Fibroblast of the aortic adventitia (primary cell): ENCODE measurements around the gene WDR70. TPM values are rescaled to one million over a fixed set of nuclear protein-coding genes. Genes with fewer than 3 reads are reported as not detected.

Source experiments
- DNase-seq: peaks from one replicate; pipeline ENCODE4 v3.0.0-alpha.2; 2010; ENCODE audit warnings: low read depth
- H3K4me3 ChIP-seq: 2 replicates; pipeline ENCODE4 v1.5.1; 2011; ENCODE audit warnings: low read depth, mild to moderate bottlenecking, control low read depth, low read length, moderate library complexity
- CTCF ChIP-seq: IDR thresholded peaks from 2 replicates; pipeline ENCODE4 v1.5.1; 2011; ENCODE audit warnings: mild to moderate bottlenecking, low read length, control low read depth, inconsistent platforms; ENCODE audit not compliant: insufficient read depth
- total RNA-seq: library from RNA; depleted of rRNA; stranded (reverse); fragments of >200 nt; gene quantifications from 2 replicates; pipeline ENCODE4 v1.2.3, GENCODE V29; 2012; ENCODE audit warnings: low replicate concordance

Gene WDR70
- total RNA-seq, 1 donor: 24.6 TPM

GRCh38 chr5:37757980-37758582 is 379.0 kb downstream of the WDR70 start:
- no peak overlapping the region for H3K4me3 ChIP-seq
- no peak for DNase-seq
- peak; percentile 13 for TF ChIP-seq CTCF

- no peak for DNase-seq
- no peak overlapping the region for H3K4me3 ChIP-seq
- TF ChIP-seq CTCF: no peak
These were observed 388.1 kb downstream of the WDR70 start for GRCh38 chr5:37767251-37767650.

GRCh38 chr5:37767961-37768360 is 388.8 kb downstream of the WDR70 start:
- no peak overlapping the region for H3K4me3 ChIP-seq
- no peak for TF ChIP-seq CTCF
- peak; percentile 27 for DNase-seq

GRCh38 chr5:37768371-37768770 is 389.3 kb downstream of the WDR70 start:
- no peak for DNase-seq
- no peak for TF ChIP-seq CTCF
- H3K4me3 ChIP-seq: no peak overlapping the region

- DNase-seq: no peak
- no peak overlapping the region for H3K4me3 ChIP-seq
- TF ChIP-seq CTCF: no peak
These were observed 390.0 kb downstream of the WDR70 start for GRCh38 chr5:37769108-37769507.

- no peak for DNase-seq
- no peak overlapping the region for H3K4me3 ChIP-seq
- TF ChIP-seq CTCF: no peak
These were observed 390.7 kb downstream of the WDR70 start for GRCh38 chr5:37769840-37770239.

GRCh38 chr5:37770786-37771185 is 391.7 kb downstream of the WDR70 start:
- TF ChIP-seq CTCF: no peak
- DNase-seq: peak; percentile 47
- H3K4me3 ChIP-seq: no peak overlapping the region
